ENCODE data around the gene KRTAP5-4.
A peak's percentile ranks its signal among the peaks of the same experiment; 100 is the strongest.
"Not testable (repeated sequence)": the region's sequence is repeated elsewhere in the genome, so short reads cannot be mapped to it uniquely, and the experiment has no call there.

KRTAP5-4 gene

DNA sequence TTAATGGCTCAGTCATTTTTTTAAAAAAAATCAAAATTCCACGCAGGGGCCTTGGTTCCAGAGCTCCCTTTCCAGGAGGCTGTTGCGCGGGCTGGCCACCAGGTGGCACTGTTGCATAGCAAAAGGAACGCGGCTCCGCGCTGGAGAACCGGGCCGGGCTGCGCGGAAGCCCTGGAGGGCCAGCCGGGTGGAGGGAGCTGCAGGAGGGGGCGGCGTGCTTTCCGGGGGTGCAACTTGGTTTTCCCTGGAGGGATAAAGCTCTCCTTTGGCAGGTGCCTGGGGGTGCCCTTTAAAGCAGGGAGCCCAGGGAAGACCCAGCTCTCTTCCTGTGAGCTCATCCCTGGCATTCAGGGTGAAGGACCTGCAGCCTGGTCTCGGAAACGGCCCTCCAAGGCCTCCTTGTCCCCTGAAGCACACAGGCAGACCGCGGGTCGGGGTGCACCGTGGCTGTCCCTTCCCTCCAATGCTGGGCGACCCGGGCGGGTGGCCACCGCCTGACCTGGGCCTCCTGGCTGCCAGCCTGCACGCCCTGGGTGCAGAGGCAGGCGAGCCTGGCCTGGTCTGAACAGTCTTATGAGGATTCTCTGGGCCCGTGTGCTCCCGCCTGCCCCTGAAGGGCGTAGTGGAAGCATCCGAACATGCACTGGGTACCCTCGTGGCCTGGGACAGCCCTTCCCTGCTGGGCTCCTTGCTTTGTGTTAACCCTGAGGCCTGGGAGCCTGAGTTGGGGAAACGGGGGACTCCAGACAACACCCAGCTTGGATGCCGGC, 31.0 kb upstream of the KRTAP5-4 start:
- DNase-seq: peak; percentile 10

GRCh38 chr11:1652442-1652770, 30.5 kb upstream of the KRTAP5-4 start:
- DNase-seq: no peak

GRCh38 chr11:1652026-1652425, 30.1 kb upstream of the KRTAP5-4 start:
- no peak for DNase-seq

DNA sequence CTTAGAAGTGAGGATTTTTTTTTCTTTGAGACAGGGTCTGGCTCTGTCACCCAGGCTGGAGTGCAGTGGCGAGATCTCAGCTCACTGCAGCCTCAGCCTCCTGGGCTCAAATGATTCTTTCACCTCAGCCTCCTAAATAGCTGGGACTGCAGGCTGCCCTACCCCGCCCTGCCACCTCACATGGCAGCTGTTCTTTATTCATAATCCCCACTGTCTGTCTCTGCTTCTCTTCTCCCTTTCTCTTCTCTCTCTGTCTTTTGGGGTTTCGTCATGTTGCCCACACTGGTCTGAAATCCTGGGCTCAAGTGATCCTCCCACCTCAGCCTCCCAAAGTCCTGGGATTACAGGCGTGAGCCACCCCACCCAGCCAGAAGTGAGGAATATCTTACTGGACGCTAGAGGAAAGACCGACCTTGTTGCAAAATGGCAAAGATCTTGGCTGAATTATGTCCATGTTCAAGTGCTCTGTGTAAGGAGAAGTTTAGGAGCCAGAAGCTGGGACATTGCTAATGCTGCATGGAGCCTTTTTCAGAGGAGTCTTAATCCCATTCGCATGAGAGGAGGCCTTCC, 29.6 kb upstream of the KRTAP5-4 start:
- no peak for DNase-seq

GRCh38 chr11:1650918-1651262, 29.0 kb upstream of the KRTAP5-4 start:
- DNase-seq: no peak

GRCh38 chr11:1650034-1650917, 28.3 kb upstream of the KRTAP5-4 start:
- no peak for DNase-seq

- no peak for DNase-seq
Measured at GRCh38 chr11:1648653-1649420, 26.9 kb upstream of the KRTAP5-4 start.

GRCh38 chr11:1647901-1648652, 26.1 kb upstream of the KRTAP5-4 start:
- DNase-seq: no peak

DNA sequence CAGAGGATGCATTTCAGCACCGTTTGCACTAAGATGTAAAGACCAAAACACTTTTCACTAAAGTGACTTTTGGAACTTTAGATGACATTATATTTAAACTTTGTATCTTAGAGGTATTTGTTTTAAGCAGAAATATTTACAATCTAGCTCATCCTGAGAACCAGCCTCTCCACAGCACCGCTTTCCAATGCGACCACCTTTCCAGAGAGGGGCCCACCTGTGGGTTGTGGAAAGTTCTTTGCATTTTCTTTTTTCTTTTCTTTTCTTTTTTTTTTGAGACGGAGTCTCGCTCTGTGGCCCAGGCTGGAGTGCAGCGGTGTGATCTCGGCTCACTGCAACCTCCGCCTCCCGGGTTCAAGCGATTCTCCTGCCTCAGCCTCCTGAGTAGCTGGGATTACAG, 24.6 kb upstream of the KRTAP5-4 start:
- DNase-seq: not testable (repeated sequence)

GRCh38 chr11:1645357-1645821, 23.5 kb upstream of the KRTAP5-4 start:
- DNase-seq: no peak

DNA sequence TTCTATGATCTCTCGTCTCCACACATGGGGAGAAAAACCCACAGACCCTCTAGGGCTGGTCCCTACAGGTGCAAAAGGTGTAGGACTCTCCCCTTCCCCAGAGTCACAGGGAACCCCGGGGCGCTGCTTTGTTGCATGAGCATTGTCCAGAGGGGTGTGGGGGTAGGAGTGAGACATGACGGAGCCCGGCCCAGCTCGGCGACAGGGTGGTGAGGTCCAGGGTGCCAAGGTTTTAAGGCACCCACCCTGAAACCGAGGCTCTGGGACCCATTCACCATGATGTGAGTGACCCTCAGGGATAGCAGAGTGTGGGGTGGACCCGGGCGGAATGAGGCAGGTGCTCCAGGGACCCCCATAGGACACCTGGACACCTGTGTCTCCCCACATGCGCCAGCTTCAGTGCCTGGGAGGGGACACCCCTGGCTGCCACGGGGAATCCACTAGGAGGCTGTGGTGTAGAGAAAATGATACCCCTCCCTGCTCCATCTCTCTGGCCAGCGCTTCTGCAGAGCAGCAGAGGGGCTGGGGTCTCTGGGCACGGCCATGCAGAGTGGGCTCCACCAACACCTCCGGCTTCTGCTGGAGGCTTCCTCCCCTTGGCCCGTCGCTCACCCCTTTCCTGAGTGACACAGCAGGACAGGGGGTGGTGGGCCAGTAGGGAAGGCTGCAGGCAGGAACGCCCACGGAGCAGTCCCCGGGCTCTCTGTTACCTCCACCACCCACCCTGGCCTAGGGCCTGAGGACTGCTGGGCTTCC, 22.8 kb upstream of the KRTAP5-4 start:
- DNase-seq: no peak

DNA sequence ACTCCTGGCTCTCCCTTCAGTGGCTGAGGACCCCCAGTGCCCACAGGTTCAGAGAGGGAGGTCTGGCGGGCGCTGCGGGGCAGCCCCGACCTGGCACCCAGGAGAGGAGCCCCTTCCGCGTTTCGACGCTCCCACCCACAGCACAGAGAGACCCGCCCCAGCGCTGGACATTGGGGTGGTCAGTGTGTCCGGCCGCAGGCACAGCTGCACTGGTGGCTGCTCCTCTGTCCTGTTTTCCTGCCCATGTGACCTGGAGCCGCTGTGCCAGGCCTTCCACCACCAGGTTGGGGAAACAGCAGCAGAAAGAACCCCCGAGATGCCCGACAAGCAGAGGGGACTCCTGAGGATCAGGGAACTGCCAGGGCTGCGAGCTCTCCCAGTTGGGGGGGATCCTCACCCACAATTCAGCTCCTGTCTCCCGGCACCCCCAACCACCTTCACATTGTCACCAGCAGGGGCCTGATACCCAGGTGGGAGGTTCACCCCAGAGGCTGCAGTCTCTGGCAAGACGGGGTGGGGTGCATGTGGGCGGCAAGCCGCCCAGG, 21.3 kb upstream of the KRTAP5-4 start:
- no peak for DNase-seq

- DNase-seq: no peak
Measured at GRCh38 chr11:1642288-1643145, 20.6 kb upstream of the KRTAP5-4 start.

DNA sequence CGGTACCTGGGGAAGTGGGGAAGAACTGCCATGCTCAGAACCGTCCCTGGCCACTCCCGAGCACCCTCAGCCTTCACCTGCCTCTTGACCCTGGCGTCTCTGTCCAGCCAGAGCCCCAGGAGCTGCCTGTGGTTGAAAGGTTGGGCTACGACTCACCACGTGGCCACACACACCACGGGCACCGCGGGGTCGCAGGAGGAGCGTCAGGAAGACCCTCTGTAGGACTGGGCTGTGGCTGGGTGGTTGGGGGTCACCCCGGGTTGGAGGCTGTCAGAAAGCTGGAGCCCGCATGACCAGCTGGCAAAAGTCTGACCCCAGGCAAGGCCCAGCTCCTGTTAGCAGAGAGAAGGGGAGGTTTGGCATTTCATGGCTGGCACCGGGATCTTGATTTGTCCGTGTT, 19.2 kb upstream of the KRTAP5-4 start:
- DNase-seq: no peak

DNA sequence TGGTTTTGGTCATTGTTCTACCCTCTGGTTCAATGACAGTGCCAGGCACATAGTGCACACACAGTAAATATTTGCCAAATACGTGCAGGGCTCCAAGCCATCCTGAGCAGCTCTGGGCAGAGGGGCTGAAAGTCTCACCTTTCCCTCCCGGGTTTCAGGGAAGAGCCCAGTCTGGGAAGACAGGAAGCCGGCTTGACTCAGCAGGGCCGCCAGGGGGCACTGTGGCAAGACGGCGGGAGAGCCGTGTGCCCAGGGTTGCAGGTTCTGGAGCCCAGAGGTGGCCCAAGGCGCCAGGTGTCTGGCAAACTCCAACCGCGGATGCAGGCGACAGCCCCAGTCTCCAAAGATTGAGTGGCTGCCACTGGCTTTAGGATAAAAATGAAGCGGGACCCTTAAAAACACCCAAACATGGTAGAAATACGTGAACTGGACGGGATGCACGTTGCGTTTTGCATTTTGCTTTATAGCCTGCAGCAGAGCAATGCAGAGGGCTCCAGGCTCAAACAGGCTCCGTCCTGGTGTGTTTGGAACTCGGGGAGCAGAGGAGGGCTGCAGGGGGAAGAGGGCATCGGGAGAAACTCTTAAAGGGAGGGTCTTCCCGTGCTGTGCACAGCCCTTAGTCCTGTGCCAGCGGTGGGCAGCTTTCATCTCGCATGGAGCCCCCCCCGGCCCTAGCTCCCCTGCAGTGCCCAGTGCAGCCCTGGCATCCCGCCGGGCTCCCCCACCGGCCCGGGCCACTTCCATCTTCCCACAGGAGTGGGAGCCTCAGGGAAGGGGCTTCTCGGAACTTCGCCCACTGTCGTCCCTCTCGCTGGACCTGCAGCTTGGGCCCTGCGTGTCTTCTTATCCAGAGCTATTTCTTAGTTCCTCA, 18.4 kb upstream of the KRTAP5-4 start:
- peak; percentile 9 for DNase-seq

- DNase-seq: no peak
Measured at GRCh38 chr11:1639666-1640065, 17.7 kb upstream of the KRTAP5-4 start.

DNA sequence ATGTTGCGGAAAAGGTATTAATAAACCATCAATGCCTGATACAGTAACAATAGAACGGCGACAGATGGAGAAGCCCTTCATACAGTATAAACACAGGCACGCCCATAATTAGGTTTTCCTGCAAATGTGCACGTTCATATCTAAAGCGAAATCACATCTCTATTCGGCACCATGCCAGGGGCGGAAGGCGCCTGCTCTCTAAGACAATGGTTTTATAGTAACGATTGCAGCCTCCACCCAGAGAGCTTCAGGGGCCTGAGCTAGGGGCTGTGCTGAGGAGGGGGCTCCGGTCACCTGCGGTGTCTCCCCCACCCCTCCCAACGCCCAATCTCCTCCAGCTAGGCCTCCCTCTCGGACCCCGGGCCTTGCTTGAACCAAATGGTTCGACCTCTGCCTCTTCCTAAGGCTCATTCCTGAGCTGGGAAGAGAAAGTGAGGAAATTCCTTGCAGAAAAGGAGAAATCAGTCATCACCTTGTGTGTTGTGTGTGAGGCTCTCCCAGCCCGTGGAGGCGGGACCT, 17.2 kb upstream of the KRTAP5-4 start:
- no peak for DNase-seq

GRCh38 chr11:1638344-1638743, 16.4 kb upstream of the KRTAP5-4 start:
- no peak for DNase-seq

DNA sequence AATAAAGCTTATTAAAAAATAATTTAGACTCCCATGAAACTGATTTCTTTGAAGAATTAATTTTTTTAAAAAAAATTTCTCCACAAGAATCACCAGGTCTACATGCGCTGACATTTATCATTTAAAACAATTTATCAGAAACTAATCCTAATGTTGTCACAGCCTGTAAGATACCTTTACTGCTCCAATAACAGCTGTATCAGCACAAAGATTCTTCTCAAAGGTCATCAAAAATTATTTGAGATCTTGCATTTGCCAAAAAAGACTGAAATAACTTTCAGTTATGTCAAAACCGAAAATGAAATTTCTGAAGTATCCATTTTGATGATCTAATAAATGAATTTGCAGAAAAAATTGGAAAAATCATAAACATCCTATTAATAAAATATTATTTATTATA, 15.7 kb upstream of the KRTAP5-4 start:
- no peak for DNase-seq

Measured in HCEC 1CT (cell line).